IPS-18a (cell line): ENCODE measurements around the gene EIF2B1.

Experiments
- H3K27ac ChIP-seq: one replicate; pipeline ENCODE4 v1.5.1; 2013; ENCODE audit warnings: low read length
- H3K27me3 ChIP-seq: one replicate; pipeline ENCODE4 v1.6.1; 2013; ENCODE audit warnings: mild to moderate bottlenecking, low read length; ENCODE audit not compliant: control insufficient read depth, insufficient read depth
- H3K36me3 ChIP-seq: one replicate; pipeline ENCODE4 v1.6.1; 2013; ENCODE audit warnings: low read depth, low read length; ENCODE audit not compliant: control insufficient read depth
- H3K4me1 ChIP-seq: one replicate; pipeline ENCODE4 v1.6.1; 2013; ENCODE audit warnings: low read depth, low read length; ENCODE audit not compliant: control insufficient read depth
- H3K4me3 ChIP-seq: one replicate; pipeline ENCODE4 v1.5.1; 2013; ENCODE audit warnings: low read length
- H3K9ac ChIP-seq: one replicate; pipeline ENCODE4 v1.6.1; 2013; ENCODE audit warnings: mild to moderate bottlenecking, low read length, moderate library complexity
- H3K9me3 ChIP-seq: one replicate; pipeline ENCODE4 v1.6.1; 2013; ENCODE audit warnings: low read depth, low read length; ENCODE audit not compliant: control insufficient read depth

EIF2B1 gene

DNA sequence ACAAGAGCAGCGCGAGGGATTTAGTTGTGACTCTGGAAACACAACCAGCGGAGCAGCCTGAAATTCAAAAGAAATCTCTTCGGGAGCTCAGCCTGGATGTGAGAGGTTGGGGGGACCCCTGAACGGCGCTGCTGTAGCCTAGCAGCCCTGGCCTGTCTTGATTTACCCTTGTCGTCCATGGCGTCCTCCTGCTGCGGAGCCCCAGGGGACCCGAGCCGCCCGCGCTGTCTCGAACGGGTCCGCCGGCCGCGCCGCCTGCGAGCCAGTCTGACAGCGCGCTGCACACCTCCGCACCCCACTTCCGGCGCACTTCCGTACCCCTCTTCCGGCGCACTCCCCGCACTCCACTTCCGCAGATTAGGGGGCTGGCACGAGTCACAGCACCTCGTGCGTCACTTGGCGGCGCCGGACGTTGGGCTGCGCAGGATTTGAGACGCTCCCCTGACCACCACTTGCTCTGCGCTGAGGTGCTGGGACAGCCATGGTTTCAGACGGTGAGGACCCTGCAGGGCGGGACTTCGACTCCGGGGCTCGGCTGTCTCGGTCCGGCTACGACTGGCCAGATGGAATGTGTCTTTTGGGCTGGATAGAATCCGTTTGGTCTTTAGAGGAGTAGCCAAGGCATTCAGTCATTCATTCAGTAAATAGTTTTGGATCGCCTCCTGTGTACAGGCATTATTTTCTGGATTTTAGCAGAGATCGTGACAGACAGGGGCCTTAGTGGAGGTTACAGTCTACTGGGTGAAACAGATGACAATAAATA lies at the start of gene EIF2B1, which contains the start of gene GTF2H3:
Gene EIF2B1 (minus strand): TSS at position 308 of the 763 bp plus-strand sequence. CDS start 129 bp downstream, at position 179.
Gene GTF2H3 (plus strand): TSS at position 451 of the 763 bp plus-strand sequence. CDS start 31 bp downstream, at position 482.
- peak within 1 kb of the TSS; percentile 96 for H3K27ac ChIP-seq
- peak within 1 kb of the TSS; percentile 100 for H3K4me3 ChIP-seq
- H3K4me1 ChIP-seq: peaks cover 5% of the 10 kb centered on the region
- peak within 1 kb of the TSS; percentile 99 for H3K9ac ChIP-seq
- no peaks in the 10 kb centered on the region for H3K27me3 ChIP-seq
- peaks cover 22% of the 10 kb centered on the region for H3K36me3 ChIP-seq
- H3K9me3 ChIP-seq: no peaks in the 10 kb centered on the region

DNA sequence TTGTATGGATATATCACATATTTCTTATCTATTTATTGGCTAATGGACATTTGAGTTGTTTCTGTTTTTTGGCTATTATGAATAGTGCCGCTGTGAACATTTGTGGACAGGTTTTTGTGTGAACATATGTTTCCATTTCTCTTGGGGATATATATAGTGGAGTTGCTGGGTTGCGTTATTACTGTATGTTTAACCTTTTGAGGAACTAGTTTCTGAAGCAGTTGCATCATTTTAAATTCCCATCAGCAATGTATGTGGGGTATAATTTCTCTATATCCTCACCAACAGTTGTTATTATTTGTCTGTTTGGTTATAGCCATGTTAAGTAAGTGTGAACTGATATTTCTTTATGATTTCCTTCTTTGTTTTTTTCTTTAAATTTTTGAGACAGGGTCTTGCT lies 48.1 kb upstream of the EIF2B1 start:
- H3K4me1 ChIP-seq: no peaks in the 10 kb centered on the region
- H3K27ac ChIP-seq: no peak overlapping the region
- H3K27me3 ChIP-seq: no peaks in the 10 kb centered on the region
- H3K9ac ChIP-seq: no peak overlapping the region
- H3K9me3 ChIP-seq: no peaks in the 10 kb centered on the region
- H3K36me3 ChIP-seq: no peaks in the 10 kb centered on the region
- H3K4me3 ChIP-seq: no peak overlapping the region

DNA sequence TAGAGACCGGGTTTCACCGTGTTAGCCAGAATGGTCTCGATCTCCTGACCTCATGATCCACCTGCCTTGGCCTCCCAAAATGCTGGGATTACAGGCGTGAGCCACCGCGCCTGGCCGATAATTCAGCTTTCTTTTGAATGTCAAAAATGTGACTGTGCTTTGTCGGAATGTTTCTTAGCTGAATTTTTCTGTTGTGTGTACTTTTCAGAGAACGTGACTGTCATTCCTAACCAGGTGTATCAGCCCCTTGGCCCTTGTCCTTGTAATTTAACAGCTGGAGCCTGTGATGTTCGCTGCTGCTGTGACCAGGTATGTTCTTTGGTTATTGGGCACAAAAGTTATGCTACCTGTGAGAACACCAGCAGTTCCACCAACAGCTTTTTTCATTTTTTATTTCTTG lies 45.5 kb upstream of the EIF2B1 start:
- no peak overlapping the region for H3K4me3 ChIP-seq
- no peaks in the 10 kb centered on the region for H3K9me3 ChIP-seq
- no peak overlapping the region for H3K27ac ChIP-seq
- H3K27me3 ChIP-seq: no peaks in the 10 kb centered on the region
- no peaks in the 10 kb centered on the region for H3K4me1 ChIP-seq
- H3K9ac ChIP-seq: no peak overlapping the region
- no peaks in the 10 kb centered on the region for H3K36me3 ChIP-seq

DNA sequence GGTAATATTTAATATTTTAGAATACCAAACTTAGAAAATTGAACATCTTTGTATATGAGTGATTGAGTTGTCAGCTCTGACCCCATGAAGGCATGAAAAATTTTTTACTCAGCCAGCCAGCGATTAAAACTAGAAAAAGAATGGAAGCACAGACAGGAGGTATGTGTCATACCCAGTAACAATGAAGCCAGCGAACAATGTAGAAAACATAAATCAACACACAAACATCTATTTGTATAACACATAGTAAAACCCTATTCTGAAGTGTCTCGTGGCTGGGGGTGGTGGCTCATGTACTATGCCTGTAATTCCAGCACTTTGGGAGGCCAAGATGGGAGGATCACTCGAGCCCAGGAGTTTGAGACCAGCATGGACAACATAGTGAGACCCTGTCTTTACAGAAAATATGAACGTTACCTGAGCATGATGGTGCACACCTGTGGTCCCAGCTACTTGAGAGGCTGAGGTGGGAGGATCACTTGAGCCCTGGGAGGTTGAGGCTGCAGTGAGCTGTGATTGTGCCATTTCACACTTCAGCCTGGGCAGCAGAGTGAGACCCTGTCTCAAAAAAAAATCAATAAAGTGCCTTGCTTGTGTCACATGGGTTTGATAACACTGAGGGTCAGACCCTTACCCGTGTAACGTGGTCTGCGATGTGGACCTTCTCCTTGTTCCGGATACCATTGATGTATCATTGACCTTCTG lies 43.3 kb upstream of the EIF2B1 start:
- no peaks in the 10 kb centered on the region for H3K9me3 ChIP-seq
- H3K9ac ChIP-seq: no peak overlapping the region
- no peaks in the 10 kb centered on the region for H3K4me1 ChIP-seq
- no peaks in the 10 kb centered on the region for H3K36me3 ChIP-seq
- H3K27ac ChIP-seq: no peak overlapping the region
- H3K27me3 ChIP-seq: no peaks in the 10 kb centered on the region
- no peak overlapping the region for H3K4me3 ChIP-seq

DNA sequence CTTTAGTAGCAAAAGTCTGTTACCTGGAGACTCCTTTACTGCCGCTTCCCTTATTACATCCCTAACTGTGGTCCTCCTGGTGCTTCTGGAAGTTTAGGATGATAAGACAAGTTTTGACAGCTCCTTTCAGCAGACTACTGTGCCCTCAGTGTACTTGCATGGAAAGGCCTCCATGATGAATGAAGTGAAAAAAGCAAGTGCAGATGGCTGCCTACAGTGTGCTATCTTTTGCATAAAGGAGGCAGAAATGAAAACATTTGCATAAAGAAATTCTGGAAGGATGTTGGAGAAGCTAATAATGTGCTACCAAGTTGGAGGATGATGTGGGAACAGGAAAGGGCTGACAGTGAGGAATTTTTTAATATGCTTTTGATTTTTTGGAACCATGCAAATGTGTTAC lies 42.0 kb upstream of the EIF2B1 start:
- Histone ChIP-seq H3K9me3 (no peaks in the 10 kb centered on the region), H3K4me1 (no peaks in the 10 kb centered on the region), H3K27ac (no peak overlapping the region), H3K27me3 (no peaks in the 10 kb centered on the region), H3K36me3 (no peaks in the 10 kb centered on the region), H3K4me3 (no peak overlapping the region), H3K9ac (no peak overlapping the region)

DNA sequence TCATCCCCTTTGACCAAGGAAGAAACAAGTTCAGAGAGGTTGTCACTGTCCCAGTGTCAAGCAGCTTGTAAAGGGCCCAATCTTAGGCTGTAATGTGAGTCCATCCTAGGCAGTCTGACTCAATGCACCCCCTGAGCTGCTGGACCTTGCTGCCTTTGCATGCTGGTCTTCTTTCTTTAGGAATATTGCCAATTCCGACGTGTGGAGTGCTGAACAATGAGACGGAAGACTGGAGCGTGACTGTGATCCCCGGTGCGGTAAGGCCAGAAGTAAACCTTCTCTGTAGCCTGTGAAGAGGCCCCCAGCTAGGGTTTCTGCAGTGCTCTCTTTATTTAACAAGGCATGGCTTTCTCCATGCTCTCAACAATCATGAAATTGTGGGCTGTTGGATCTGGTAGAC lies 38.4 kb upstream of the EIF2B1 start:
- Histone ChIP-seq H3K9ac (peak overlapping the region; percentile 71), H3K27me3 (no peaks in the 10 kb centered on the region), H3K4me3 (peak overlapping the region; percentile 83), H3K36me3 (no peaks in the 10 kb centered on the region), H3K27ac (no peak overlapping the region), H3K4me1 (no peaks in the 10 kb centered on the region), H3K9me3 (no peaks in the 10 kb centered on the region)

DNA sequence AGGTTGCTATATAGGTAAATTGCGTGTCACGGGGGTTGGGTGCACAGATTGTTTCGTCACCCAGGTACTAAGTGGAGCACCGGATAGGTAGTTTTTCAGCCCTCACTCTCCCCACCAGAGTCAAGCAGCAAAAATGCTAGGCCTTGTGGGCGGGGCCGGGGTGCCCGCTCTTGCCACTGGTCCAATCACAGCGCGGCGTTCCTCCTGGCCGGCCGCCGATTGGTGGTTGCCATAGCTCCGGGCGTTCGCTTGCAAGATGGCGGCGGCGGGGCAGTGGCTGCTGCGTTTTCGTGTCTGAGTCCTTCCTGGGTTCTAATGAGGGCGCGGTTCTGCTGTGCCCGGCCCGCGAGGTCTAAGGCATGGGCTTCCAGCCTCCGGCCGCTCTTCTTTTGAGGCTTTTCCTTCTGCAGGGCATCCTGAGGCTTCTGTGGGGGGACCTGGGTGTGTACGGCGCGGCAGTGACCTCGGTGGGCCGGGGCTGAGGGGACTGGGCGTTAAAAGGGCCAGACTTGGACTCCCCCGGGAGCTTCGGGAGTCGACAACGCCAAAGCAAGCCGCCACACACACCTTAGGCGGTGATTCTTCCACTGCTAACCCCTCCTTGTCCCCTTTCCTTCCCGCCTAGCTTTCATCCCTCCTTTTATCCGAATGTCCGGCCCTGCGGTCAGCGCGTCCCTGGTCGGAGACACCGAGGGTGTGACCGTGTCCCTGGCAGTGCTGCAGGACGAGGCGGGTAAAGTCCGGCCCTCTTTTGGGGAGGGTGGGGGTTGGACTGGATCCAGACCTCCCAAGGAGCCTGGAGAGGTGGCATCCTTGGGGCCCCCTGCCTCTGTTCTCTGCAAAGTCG lies 37.6 kb upstream of the EIF2B1 start, which contains the start of gene TCTN2:
Gene TCTN2 (plus strand): TSS at position 232 of the 847 bp plus-strand sequence. CDS start 128 bp downstream, at position 360.
- Histone ChIP-seq H3K27ac (no peak within 1 kb of the TSS), H3K9ac (peak within 1 kb of the TSS; percentile 71), H3K36me3 (no peaks in the 10 kb centered on the region), H3K27me3 (no peaks in the 10 kb centered on the region), H3K9me3 (no peaks in the 10 kb centered on the region), H3K4me3 (peak within 1 kb of the TSS; percentile 83), H3K4me1 (no peaks in the 10 kb centered on the region)

DNA sequence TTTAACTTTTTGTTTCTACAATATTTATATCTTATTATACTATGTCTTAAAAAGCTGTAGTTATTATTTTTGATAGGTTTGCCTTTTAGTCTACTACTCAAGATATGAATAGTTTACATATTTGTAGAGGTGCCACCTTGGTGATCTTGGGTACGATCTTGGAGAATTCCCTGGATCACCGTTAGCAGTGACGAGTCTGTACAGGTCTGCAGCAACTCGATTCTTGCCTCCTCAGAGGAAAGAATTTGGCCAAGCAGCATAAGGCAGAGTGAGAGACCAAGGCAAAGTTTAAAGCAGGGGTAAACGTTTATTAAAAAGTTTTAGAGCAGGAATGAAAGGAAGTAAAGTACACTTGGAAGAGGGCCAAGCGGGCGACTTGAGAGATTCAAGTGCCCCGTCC lies 34.3 kb upstream of the EIF2B1 start:
- H3K4me3 ChIP-seq: no peak overlapping the region
- H3K4me1 ChIP-seq: no peaks in the 10 kb centered on the region
- no peak overlapping the region for H3K27ac ChIP-seq
- H3K9ac ChIP-seq: no peak overlapping the region
- H3K9me3 ChIP-seq: no peaks in the 10 kb centered on the region
- no peaks in the 10 kb centered on the region for H3K36me3 ChIP-seq
- no peaks in the 10 kb centered on the region for H3K27me3 ChIP-seq

DNA sequence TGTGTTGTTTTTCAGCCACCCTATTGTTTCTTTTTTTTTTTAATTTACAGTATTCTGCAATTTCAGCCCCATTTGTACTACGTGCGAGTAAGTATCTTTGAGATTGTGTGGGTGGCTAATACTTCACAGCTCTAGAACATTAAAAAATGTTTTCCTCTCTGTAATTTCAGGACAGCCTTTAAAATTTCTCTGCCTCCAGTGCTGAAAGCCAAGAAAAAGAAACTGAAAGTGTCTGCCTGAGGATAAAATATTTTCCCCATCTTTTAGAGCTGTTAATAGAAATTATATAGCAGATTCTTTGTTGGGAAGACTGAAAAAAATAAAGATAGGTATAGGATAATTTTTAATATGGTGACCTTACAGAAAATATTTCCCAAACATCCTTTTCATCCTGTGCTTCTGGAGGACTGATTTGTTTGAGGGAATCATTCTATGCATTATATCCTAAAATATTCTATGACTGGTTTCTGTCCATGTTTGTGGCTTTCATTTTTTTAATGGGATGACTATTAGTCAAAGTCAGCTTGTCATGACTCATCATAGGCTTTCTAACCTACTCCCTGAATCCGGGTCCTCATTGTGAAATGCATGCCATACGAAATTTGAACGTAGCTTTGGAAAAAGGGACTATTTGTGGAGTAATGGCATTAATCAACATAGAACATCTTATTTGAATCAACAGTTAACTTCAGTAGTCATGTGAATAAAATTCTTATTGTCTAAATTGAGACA lies 26.7 kb upstream of the EIF2B1 start:
- no peak overlapping the region for H3K9ac ChIP-seq
- no peaks in the 10 kb centered on the region for H3K9me3 ChIP-seq
- H3K4me1 ChIP-seq: no peaks in the 10 kb centered on the region
- H3K4me3 ChIP-seq: no peak overlapping the region
- peaks cover 17% of the 10 kb centered on the region for H3K36me3 ChIP-seq
- H3K27me3 ChIP-seq: no peaks in the 10 kb centered on the region
- no peak overlapping the region for H3K27ac ChIP-seq

DNA sequence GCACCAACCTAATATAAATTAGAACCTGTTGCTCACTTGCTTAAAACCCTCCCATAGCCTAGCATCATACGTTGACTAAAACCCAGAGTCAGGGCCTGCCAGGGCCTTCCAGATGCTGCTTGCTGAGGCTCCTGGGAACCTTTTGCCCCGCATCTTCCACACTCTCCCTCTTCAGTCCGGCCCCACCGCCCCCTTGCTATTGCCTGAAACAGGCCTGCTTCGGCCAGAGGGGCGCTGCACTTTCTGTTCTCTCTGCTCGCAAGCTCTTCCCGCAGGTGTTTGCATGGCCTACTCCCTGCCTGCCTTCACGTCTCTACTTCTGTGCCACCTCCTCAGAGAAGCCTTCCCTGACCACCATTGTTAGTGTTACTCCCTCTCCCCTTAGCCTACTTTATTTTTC lies 23.7 kb upstream of the EIF2B1 start:
- H3K4me3 ChIP-seq: no peak overlapping the region
- no peak overlapping the region for H3K27ac ChIP-seq
- peaks cover 26% of the 10 kb centered on the region for H3K36me3 ChIP-seq
- no peaks in the 10 kb centered on the region for H3K9me3 ChIP-seq
- H3K27me3 ChIP-seq: no peaks in the 10 kb centered on the region
- H3K9ac ChIP-seq: no peak overlapping the region
- no peaks in the 10 kb centered on the region for H3K4me1 ChIP-seq

DNA sequence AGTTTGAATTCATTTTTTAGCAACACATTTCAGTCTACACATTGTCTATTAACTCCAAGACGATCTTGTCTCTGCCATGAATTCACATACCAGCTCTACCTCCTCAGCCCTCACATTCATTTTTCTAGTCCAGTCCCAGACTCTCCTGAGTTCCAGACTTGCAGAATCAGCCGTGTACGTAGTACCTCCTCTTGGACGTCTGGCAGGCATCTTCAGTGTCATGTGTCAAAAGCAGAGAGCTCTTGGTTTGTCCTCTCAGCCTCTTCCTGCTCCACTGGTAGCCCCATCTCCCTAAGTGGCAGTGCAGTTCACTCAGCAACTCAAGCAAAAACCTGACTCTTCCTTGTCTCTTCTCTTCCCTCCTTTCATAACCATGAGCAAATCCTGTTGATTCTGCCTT lies 22.9 kb upstream of the EIF2B1 start:
- Histone ChIP-seq H3K4me1 (no peaks in the 10 kb centered on the region), H3K4me3 (no peak overlapping the region)

More for the DNA sequence above, 22.9 kb upstream of the EIF2B1 start:
- Histone ChIP-seq H3K36me3 (peaks cover 26% of the 10 kb centered on the region), H3K9me3 (no peaks in the 10 kb centered on the region), H3K27ac (no peak overlapping the region), H3K27me3 (no peaks in the 10 kb centered on the region), H3K9ac (no peak overlapping the region)
